GM18951 (cell line): ENCODE data around the gene C1orf159.
A peak's percentile ranks its signal among the peaks of the same experiment; 100 is the strongest.

Experiments used
- POLR2A ChIP-seq: IDR thresholded peaks from 4 replicates; pipeline ENCODE4 v1.6.1; 2011; ENCODE audit warnings: mild to moderate bottlenecking; ENCODE audit not compliant: insufficient read length, insufficient read depth; ENCODE audit errors: extremely low read depth
- in situ Hi-C: fragments of 300-500 bp; cut with MboI; formaldehyde crosslinking; loops from one replicate; pipeline ENCODE4 v1.12.0; 2022; ENCODE audit warnings: low sequenced_read_pairs, mixed read lengths, inconsistent platforms; ENCODE audit not compliant: unreplicated experiment

The C1orf159 gene

GRCh38 chr1:1115786-1116700 lies at the start of gene C1orf159:
Gene C1orf159 (minus strand): TSS chr1:1116089. CDS start chr1:1091543, 24,546 bp downstream.
- in situ Hi-C loops: loop anchor here (10.0 kb wide), 1 partner anchor 149 kb away; no protein-coding TSS in a partner anchor

GRCh38 chr1:1165485-1165884 lies 49.6 kb upstream of the C1orf159 start:
- TF ChIP-seq POLR2A: no peak
- in situ Hi-C loops: no loop called here

More at GRCh38 chr1:1115786-1116700, at the start of gene C1orf159:
- TF ChIP-seq POLR2A: peak; percentile 48

- in situ Hi-C loops: no loop called here
- no peak for TF ChIP-seq POLR2A
These were observed 49.0 kb upstream of the C1orf159 start for GRCh38 chr1:1164701-1165451.

GRCh38 chr1:1164361-1164700 lies 48.4 kb upstream of the C1orf159 start:
- no peak for TF ChIP-seq POLR2A
- in situ Hi-C loops: no loop called here

- TF ChIP-seq POLR2A: no peak
- in situ Hi-C loops: no loop called here
These were observed 47.7 kb upstream of the C1orf159 start for GRCh38 chr1:1163538-1164070.

GRCh38 chr1:1162597-1163537 lies 47.0 kb upstream of the C1orf159 start:
- TF ChIP-seq POLR2A: no peak
- in situ Hi-C loops: no loop called here

- in situ Hi-C loops: no loop called here
- TF ChIP-seq POLR2A: no peak
These were observed 45.8 kb upstream of the C1orf159 start for GRCh38 chr1:1161683-1162079.

GRCh38 chr1:1161078-1161682 lies 45.3 kb upstream of the C1orf159 start:
- in situ Hi-C loops: no loop called here
- TF ChIP-seq POLR2A: no peak

GRCh38 chr1:1160281-1160930 lies 44.5 kb upstream of the C1orf159 start:
- no peak for TF ChIP-seq POLR2A
- in situ Hi-C loops: no loop called here

GRCh38 chr1:1157914-1158710 lies 42.2 kb upstream of the C1orf159 start:
- TF ChIP-seq POLR2A: peak; percentile 53
- in situ Hi-C loops: no loop called here

GRCh38 chr1:1157426-1157913 lies 41.6 kb upstream of the C1orf159 start:
- in situ Hi-C loops: no loop called here
- peak; percentile 61 for TF ChIP-seq POLR2A
